Fibroblast of pulmonary artery (primary cell): ENCODE results near the gene CCER1.

Source experiments
- DNase-seq: peaks from one replicate; pipeline ENCODE4 v3.0.0-alpha.2; 2010; ENCODE audit warnings: low read depth
- H3K4me3 ChIP-seq: replicated peaks from 2 replicates; pipeline ENCODE4 v1.5.1; 2011; ENCODE audit warnings: low read depth, mild to moderate bottlenecking, control low read depth, low read length, moderate library complexity
- CTCF ChIP-seq: IDR thresholded peaks from 2 replicates; pipeline ENCODE4 v1.5.1; 2011; ENCODE audit warnings: mild to moderate bottlenecking, control low read depth, low read length, inconsistent platforms; ENCODE audit errors: missing control alignments

The CCER1 gene

GRCh38 chr12:90951432-90952105 is 3.4 kb downstream of the CCER1 start:
- no peak for TF ChIP-seq CTCF

GRCh38 chr12:90947869-90948268 is 7.1 kb downstream of the CCER1 start:
- H3K4me3 ChIP-seq: no peak overlapping the region
- no peak for TF ChIP-seq CTCF
- no peak for DNase-seq

More at GRCh38 chr12:90951432-90952105, 3.4 kb downstream of the CCER1 start:
- no peak for DNase-seq
- H3K4me3 ChIP-seq: no peak overlapping the region

- peak; percentile 59 for DNase-seq
- peak; percentile 55 for TF ChIP-seq CTCF
Observed at GRCh38 chr12:90945070-90945649, 9.8 kb downstream of the CCER1 start.

GRCh38 chr12:90943255-90943654 is 11.7 kb downstream of the CCER1 start:
- H3K4me3 ChIP-seq: no peak overlapping the region
- no peak for DNase-seq
- no peak for TF ChIP-seq CTCF

More at GRCh38 chr12:90945070-90945649, 9.8 kb downstream of the CCER1 start:
- H3K4me3 ChIP-seq: no peak overlapping the region

GRCh38 chr12:90940872-90941499 is 14.0 kb downstream of the CCER1 start:
- H3K4me3 ChIP-seq: no peak overlapping the region
- peak; percentile 74 for TF ChIP-seq CTCF
- peak; percentile 83 for DNase-seq

GRCh38 chr12:90939382-90939781 is 15.6 kb downstream of the CCER1 start:
- DNase-seq: peak; percentile 48
- no peak overlapping the region for H3K4me3 ChIP-seq
- TF ChIP-seq CTCF: no peak
